HCT116 (cell line): ENCODE measurements around the gene PSMC6. TPM values are rescaled to one million over a fixed set of nuclear protein-coding genes. Genes with fewer than 3 reads are reported as not detected.

ENCODE experiments used
- ATAC-seq: fragments of 200-7000 bp; cut with Tn5 transposase; 2 replicates; pipeline ENCODE4 v1.9.1; 2020; ENCODE audit warnings: mild to moderate bottlenecking, moderate library complexity
- BruUV-seq: library from RNA; stranded (reverse); fragments of 400-500 nt; replicated peaks from 2 replicates; lab custom pipeline; 2021; lab: Mats Ljungman, UMichigan
- CTCF ChIA-PET: fragments of 300-600 bp; sonication (Branson Sonifier 250); formaldehyde crosslinking; loops from one replicate; lab custom pipeline; 2021; ENCODE audit warnings: antibody characterized with exemption; lab: Charles Lee
- POLR2A ChIA-PET: fragments of 300-600, 350-600 bp; sonication (Branson Sonifier 250); formaldehyde crosslinking; loops from one replicate; lab custom pipeline; 2021; ENCODE audit warnings: antibody characterized with exemption; lab: Charles Lee
- RAD21 ChIA-PET, 2 experiments: fragments of 300-600 bp; sonication (Branson Sonifier 250); formaldehyde crosslinking; loops; one replicate each; lab custom pipeline; 2023; ENCODE audit warnings: low total read pairs in 2 of 2; ENCODE audit not compliant: uncharacterized antibody in 2 of 2, unreplicated experiment in 2 of 2, low non-redundant PET in 1 of 2; lab: Charles Lee
- DNase-seq: peaks from one replicate; pipeline ENCODE4 v3.0.0-alpha.2; 2010; ENCODE audit warnings: low read depth, low spot score
- H2AFZ ChIP-seq: fragments of 200-600 bp; shearing (Covaris generic), sonication (generic); 2 replicates; pipeline ENCODE4 v1.6.1; 2017; ENCODE audit warnings: low read depth, mixed run types, mixed read lengths, antibody characterized with exemption, low read length; ENCODE audit not compliant: poor library complexity, severe bottlenecking
- H3K27ac ChIP-seq: 2 replicates; pipeline ENCODE4 v1.5.1; 2012; ENCODE audit warnings: low read depth, low read length
- H3K27me3 ChIP-seq: fragments of 200-600 bp; sonication (generic); 2 replicates; pipeline ENCODE4 v1.6.1; 2016; ENCODE audit warnings: mixed run types, low read length, mixed read lengths; ENCODE audit not compliant: insufficient read depth
- H3K36me3 ChIP-seq, 2 experiments: fragments of 200-500 bp in 1 of 2; fragments of 200-600 bp in 1 of 2; sonication (Bioruptor generic) in 1 of 2; sonication (generic) in 1 of 2; 2 replicates each; pipeline versions ENCODE4 v1.5.1 to v1.6.1; 2014 to 2016; ENCODE audit warnings: low read length in 2 of 2, inconsistent platforms in 1 of 2, mixed read lengths in 1 of 2, mixed run types in 1 of 2; ENCODE audit not compliant: insufficient read depth in 2 of 2, control insufficient read depth in 1 of 2
- H3K4me1 ChIP-seq, 2 experiments: fragments of 200-600 bp in 1 of 2; sonication (generic) in 1 of 2; 2 replicates each; pipeline versions ENCODE4 v1.5.1 to v1.6.1; 2012 to 2017; ENCODE audit warnings: low read length in 2 of 2, inconsistent platforms in 1 of 2, mild to moderate bottlenecking in 1 of 2, mixed read lengths in 1 of 2, mixed run types in 1 of 2, moderate library complexity in 1 of 2; ENCODE audit not compliant: insufficient read depth in 2 of 2, control insufficient read depth in 1 of 2
- H3K4me2 ChIP-seq: fragments of 200-600 bp; sonication (generic); 2 replicates; pipeline ENCODE4 v1.6.1; 2017; ENCODE audit warnings: mixed run types, low read length, mixed read lengths
- H3K4me3 ChIP-seq, 2 experiments: fragments of 200-600 bp in 1 of 2; sonication (generic) in 1 of 2; replicated peaks in 1 of 2; 2 replicates each; pipeline ENCODE4 v1.5.1; 2011 to 2016; ENCODE audit warnings: low read length in 2 of 2, control low read depth in 1 of 2, low read depth in 1 of 2, mild to moderate bottlenecking in 1 of 2, mixed read lengths in 1 of 2, mixed run types in 1 of 2
- H3K79me2 ChIP-seq: fragments of 200-600 bp; sonication (generic); 2 replicates; pipeline ENCODE4 v1.6.1; 2017; ENCODE audit warnings: mild to moderate bottlenecking, mixed run types, low read length, moderate library complexity, mixed read lengths; ENCODE audit not compliant: insufficient read depth
- H3K9ac ChIP-seq: fragments of 200-600 bp; sonication (generic); 2 replicates; pipeline ENCODE4 v1.6.1; 2016; ENCODE audit warnings: low read length, mixed read lengths
- H3K9me2 ChIP-seq: fragments of 200-600 bp; sonication (generic), shearing (Covaris generic); 2 replicates; pipeline ENCODE4 v1.6.1; 2017; ENCODE audit warnings: mixed run types, mild to moderate bottlenecking, moderate library complexity; ENCODE audit not compliant: insufficient read depth
- H3K9me3 ChIP-seq, 2 experiments: fragments of 200-500 bp in 1 of 2; fragments of 200-600 bp in 1 of 2; sonication (Bioruptor generic) in 1 of 2; sonication (generic) in 1 of 2; 2 replicates each; pipeline ENCODE4 v1.6.1; 2014 to 2017; ENCODE audit warnings: low read length in 2 of 2, mixed read lengths in 2 of 2, inconsistent platforms in 1 of 2, low read depth in 1 of 2, mild to moderate bottlenecking in 1 of 2, mixed run types in 1 of 2, moderate library complexity in 1 of 2; ENCODE audit not compliant: control insufficient read depth in 1 of 2, insufficient read depth in 1 of 2
- H4K20me1 ChIP-seq: fragments of 200-600 bp; sonication (generic), shearing (Covaris generic); 2 replicates; pipeline ENCODE4 v1.6.1; 2017; ENCODE audit warnings: mixed run types, mild to moderate bottlenecking, moderate library complexity; ENCODE audit not compliant: insufficient read depth
- ATF3 ChIP-seq: IDR thresholded peaks from 2 replicates; pipeline ENCODE4 v1.6.1; 2012
- CBX3 ChIP-seq: IDR thresholded peaks from 2 replicates; pipeline ENCODE4 v1.6.1; 2012; ENCODE audit warnings: low read depth
- EGR1 ChIP-seq: IDR thresholded peaks from 2 replicates; pipeline ENCODE4 v1.6.1; 2012; ENCODE audit warnings: low read depth
- ELF1 ChIP-seq: IDR thresholded peaks from 2 replicates; pipeline ENCODE4 v1.6.1; 2012; ENCODE audit warnings: low read depth, borderline replicate concordance
- FOSL1 ChIP-seq: IDR thresholded peaks from 2 replicates; pipeline ENCODE4 v1.6.1; 2012; ENCODE audit warnings: low read depth
- MAX ChIP-seq: IDR thresholded peaks from 2 replicates; pipeline ENCODE4 v1.6.1; 2012
- POLR2A ChIP-seq: IDR thresholded peaks from 2 replicates; pipeline ENCODE4 v1.7.0; 2011; ENCODE audit warnings: borderline replicate concordance; ENCODE audit not compliant: insufficient read depth, insufficient read length; ENCODE audit errors: extremely low read depth
- POLR2AphosphoS5 ChIP-seq: IDR thresholded peaks from 2 replicates; pipeline ENCODE4 v1.6.1; 2011; ENCODE audit warnings: mild to moderate bottlenecking, low read depth, low read length, moderate library complexity
- RAD21 ChIP-seq: IDR thresholded peaks from 2 replicates; pipeline ENCODE4 v1.6.1; 2012; ENCODE audit warnings: low read depth, mild to moderate bottlenecking
- SIN3A ChIP-seq: IDR thresholded peaks from 2 replicates; pipeline ENCODE4 v1.6.1; 2012; ENCODE audit warnings: low read depth
- SP1 ChIP-seq: IDR thresholded peaks from 2 replicates; pipeline ENCODE4 v1.6.1; 2012; ENCODE audit warnings: low read depth
- YY1 ChIP-seq: IDR thresholded peaks from 2 replicates; pipeline ENCODE4 v1.6.1; 2011; ENCODE audit warnings: low read length, low read depth, moderate library complexity, mild to moderate bottlenecking; ENCODE audit not compliant: insufficient replicate concordance; ENCODE audit errors: extremely low read depth
- ZBTB33 ChIP-seq: IDR thresholded peaks from 2 replicates; pipeline ENCODE4 v1.6.1; 2011; ENCODE audit warnings: mild to moderate bottlenecking, low read length, moderate library complexity; ENCODE audit not compliant: insufficient replicate concordance; ENCODE audit errors: extremely low read depth
- ZFX ChIP-seq: fragments of 450-650 bp; IDR thresholded peaks from 2 replicates; pipeline ENCODE4 v1.6.1; 2017
- intact Hi-C: fragments of 100-400 bp; cut with micrococcal nuclease; formaldehyde crosslinking; loops from 2 replicates; pipeline ENCODE4 v1.10.0; 2022
- total RNA-seq: library from RNA; stranded (reverse); gene quantifications from one replicate; pipeline ENCODE4 v1.2.1, GENCODE V29; 2021; ENCODE audit not compliant: unreplicated experiment
- TF ChIP-seq, protein P1 (sequence below): IDR thresholded peaks from 2 replicates; pipeline ENCODE4 v1.6.1; 2012; ENCODE audit warnings: low read depth

Gene PSMC6
- total RNA-seq, 1 experiment from 2014 or later, result 71.7 TPM

DNA sequence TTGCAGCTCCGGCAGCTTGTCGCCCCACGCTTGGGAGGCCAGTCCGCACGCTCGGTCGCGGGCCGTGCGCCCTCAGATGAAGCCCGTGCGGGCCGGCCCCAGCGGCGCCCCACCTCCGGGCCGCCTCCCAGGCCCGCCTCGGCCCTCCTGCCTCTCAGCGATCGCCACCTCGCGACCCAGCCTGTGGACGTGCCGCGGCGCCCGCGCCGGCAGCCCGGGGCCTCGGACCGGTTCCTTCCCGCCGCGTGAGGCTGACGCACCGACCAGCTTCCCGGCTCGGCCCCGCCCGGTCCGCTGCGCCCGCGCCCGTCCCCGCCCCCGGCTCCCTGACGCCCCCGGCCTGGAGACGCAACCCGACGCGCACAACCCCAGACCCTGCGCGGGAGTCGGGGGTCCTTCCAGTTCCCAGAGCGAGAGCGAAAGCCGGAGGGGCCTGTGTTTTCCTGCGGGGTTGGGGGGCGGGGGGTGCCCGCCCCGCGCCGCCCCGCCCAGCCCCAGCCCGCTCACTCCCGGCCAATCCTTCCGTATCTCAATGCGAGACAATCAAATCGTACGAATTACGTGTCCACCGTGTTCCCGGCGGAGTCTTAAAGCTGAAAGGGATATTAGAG is 11.4 kb upstream of the PSMC6 start, which contains the start of gene ERO1A:
Gene ERO1A, minus strand, starts transcription at position 78 of the 611 bp plus-strand sequence. Its CDS starts 77 bp downstream, at position 1.
- H3K27me3 ChIP-seq, result no peaks in the 10 kb centered on the region
- intact Hi-C loops, result no loop called here

More for the DNA sequence above, 11.4 kb upstream of the PSMC6 start, which contains the start of gene ERO1A:
- TF ChIP-seq CBX3 (no peak), ELF1 (no peak), ZFX (peak; percentile 95), FOSL1 (no peak), MAX (no peak; the same call in 1 of the 2 replicates), RAD21 (no peak), POLR2A (peak; percentile 59), EGR1 (peak; percentile 73), SP1 (no peak; the same call in 1 of the 2 replicates), ZBTB33 (no peak), YY1 (no peak), ATF3 (no peak), POLR2AphosphoS5 (peak; percentile 72), SIN3A (peak; percentile 42; the same call in 1 of the 2 replicates)
- TF ChIP-seq, protein P1, sequence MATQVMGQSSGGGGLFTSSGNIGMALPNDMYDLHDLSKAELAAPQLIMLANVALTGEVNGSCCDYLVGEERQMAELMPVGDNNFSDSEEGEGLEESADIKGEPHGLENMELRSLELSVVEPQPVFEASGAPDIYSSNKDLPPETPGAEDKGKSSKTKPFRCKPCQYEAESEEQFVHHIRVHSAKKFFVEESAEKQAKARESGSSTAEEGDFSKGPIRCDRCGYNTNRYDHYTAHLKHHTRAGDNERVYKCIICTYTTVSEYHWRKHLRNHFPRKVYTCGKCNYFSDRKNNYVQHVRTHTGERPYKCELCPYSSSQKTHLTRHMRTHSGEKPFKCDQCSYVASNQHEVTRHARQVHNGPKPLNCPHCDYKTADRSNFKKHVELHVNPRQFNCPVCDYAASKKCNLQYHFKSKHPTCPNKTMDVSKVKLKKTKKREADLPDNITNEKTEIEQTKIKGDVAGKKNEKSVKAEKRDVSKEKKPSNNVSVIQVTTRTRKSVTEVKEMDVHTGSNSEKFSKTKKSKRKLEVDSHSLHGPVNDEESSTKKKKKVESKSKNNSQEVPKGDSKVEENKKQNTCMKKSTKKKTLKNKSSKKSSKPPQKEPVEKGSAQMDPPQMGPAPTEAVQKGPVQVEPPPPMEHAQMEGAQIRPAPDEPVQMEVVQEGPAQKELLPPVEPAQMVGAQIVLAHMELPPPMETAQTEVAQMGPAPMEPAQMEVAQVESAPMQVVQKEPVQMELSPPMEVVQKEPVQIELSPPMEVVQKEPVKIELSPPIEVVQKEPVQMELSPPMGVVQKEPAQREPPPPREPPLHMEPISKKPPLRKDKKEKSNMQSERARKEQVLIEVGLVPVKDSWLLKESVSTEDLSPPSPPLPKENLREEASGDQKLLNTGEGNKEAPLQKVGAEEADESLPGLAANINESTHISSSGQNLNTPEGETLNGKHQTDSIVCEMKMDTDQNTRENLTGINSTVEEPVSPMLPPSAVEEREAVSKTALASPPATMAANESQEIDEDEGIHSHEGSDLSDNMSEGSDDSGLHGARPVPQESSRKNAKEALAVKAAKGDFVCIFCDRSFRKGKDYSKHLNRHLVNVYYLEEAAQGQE, result no peak
- peak within 1 kb of the TSS; percentile 97 for H3K9ac ChIP-seq
- no peaks in the 10 kb centered on the region for H3K9me2 ChIP-seq
- RAD21 ChIA-PET, result interaction anchor here in 1 of 2 experiments (0.6 kb wide), 1 partner anchor 130 kb away, joined by 6 read pairs; no protein-coding TSS in a partner anchor
- H3K36me3 ChIP-seq, result no peaks in the 10 kb centered on the region
- H2AFZ ChIP-seq, result peak within 1 kb of the TSS; percentile 94
- peaks cover 12 to 42% of the 10 kb centered on the region in 2 experiments for H3K4me1 ChIP-seq
- POLR2A ChIA-PET, result interaction anchor here (0.6 to 1.0 kb wide), 4 partner anchors 8 to 12 kb away, joined by 3 to 4 read pairs (median 3); partner anchors contain the start of gene PSMC6
- peaks cover 5% of the 10 kb centered on the region; the same call in 1 of the 2 replicates for H4K20me1 ChIP-seq
- no peaks in the 10 kb centered on the region for H3K9me3 ChIP-seq
- CTCF ChIA-PET, result interaction anchor here (0.7 kb wide), 1 partner anchor 15 kb away, joined by 3 read pairs; no protein-coding TSS in a partner anchor
- no peak for DNase-seq
- H3K27ac ChIP-seq, result peak within 1 kb of the TSS; percentile 93
- peaks cover 49% of the 10 kb centered on the region for H3K79me2 ChIP-seq
- H3K4me2 ChIP-seq, result peak within 1 kb of the TSS; percentile 89
- BruUV-seq, result no TSS peak
- peak within 1 kb of the TSS; percentile 74 to 94 for H3K4me3 ChIP-seq
- peak; percentile 81 for ATAC-seq
